ENCODE measurements around the gene ADIPOR2.

The ADIPOR2 gene

DNA sequence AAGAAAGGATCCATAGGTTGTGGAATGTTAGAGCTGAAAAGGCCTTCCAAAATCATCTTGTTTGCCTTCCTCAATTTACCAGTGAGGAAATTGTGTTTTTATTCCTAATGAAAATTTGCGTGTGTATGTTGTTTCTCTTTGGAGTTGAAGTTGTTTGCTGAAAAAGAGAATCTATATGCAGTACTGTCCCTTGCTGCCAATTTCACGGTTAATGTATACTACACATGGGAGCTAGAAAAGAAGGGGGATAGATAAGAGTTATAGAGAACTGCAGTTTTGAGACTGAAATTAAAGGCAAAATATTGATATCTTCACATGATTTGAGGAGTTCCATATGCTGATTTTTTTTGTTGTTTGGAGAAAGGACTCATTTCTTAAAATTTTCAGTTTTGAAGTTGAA is 67.5 kb downstream of the ADIPOR2 start:
- DNase-seq (ENCODE audit: low read depth), result no peak
- H3K4me3 ChIP-seq (ENCODE audit: low read depth, low read length), result no peak overlapping the region
- TF ChIP-seq, protein P1, sequence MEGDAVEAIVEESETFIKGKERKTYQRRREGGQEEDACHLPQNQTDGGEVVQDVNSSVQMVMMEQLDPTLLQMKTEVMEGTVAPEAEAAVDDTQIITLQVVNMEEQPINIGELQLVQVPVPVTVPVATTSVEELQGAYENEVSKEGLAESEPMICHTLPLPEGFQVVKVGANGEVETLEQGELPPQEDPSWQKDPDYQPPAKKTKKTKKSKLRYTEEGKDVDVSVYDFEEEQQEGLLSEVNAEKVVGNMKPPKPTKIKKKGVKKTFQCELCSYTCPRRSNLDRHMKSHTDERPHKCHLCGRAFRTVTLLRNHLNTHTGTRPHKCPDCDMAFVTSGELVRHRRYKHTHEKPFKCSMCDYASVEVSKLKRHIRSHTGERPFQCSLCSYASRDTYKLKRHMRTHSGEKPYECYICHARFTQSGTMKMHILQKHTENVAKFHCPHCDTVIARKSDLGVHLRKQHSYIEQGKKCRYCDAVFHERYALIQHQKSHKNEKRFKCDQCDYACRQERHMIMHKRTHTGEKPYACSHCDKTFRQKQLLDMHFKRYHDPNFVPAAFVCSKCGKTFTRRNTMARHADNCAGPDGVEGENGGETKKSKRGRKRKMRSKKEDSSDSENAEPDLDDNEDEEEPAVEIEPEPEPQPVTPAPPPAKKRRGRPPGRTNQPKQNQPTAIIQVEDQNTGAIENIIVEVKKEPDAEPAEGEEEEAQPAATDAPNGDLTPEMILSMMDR (IDR thresholded peaks at IDR 0.05; ENCODE audit: control insufficient read depth, extremely low read depth, insufficient read depth), result no peak

DNA sequence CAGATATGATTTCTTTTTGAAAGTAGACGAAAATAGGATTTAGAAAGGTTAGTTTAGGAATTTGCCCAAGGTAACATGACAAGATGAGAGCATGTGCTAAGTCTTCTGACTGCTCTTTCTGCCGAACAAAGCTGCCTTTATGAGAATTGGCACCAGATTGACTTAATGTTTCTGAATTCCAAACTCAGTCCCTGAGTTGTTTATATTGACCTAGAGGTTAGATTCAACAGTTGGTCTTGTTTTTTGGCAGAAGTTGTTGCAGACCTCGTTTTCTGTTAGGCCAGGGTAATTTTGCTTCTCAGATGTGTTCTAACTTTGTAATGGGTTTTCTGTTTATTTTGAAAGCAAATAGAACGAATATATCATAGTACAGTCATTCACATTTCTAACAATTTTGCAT is 68.0 kb downstream of the ADIPOR2 start:
- no peak for DNase-seq (ENCODE audit: low read depth)
- H3K4me3 ChIP-seq (ENCODE audit: low read depth, low read length), result no peak overlapping the region
- TF ChIP-seq, protein P1 (IDR thresholded peaks at IDR 0.05; ENCODE audit: control insufficient read depth, extremely low read depth, insufficient read depth), result no peak

DNA sequence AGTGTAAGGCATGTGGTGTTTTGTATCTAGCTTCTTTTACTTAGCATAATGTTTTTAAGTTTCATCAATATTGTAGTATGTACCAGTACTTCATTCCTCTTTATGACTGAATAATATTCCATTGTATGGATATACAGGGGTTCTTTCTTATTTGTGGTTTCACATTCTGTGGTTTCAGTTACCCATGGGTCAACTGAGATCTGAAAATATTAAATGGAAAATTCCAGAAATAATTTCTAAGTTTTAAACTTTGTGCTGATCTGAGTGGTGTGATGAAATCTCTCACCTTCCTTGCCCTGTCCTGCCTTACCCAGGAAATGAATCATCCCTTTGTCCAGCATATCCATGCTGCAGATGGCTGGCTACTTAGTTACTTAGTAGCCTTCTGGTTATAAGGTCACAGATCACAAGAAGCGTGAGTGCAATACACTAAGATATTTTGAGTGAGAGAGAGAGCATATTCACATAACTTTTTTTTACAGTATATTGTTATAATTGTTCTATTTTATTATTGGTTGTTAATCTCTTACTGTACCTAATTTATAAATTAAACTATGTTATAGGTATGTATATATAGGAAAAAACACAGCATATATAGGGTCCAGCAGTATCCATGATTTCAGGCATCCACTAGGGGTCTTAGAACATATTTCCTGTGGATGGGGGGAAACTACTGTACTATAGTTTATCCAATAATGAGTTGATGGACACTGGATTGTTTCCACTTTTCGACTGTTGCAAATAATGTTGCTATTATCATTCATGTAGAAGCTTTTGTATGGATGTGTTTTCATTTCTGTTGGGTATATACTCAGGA is 69.9 kb downstream of the ADIPOR2 start:
- no peak for DNase-seq (ENCODE audit: low read depth)
- H3K4me3 ChIP-seq (ENCODE audit: low read depth, low read length), result no peak overlapping the region
- TF ChIP-seq, protein P1 (IDR thresholded peaks at IDR 0.05; ENCODE audit: control insufficient read depth, extremely low read depth, insufficient read depth), result no peak

DNA sequence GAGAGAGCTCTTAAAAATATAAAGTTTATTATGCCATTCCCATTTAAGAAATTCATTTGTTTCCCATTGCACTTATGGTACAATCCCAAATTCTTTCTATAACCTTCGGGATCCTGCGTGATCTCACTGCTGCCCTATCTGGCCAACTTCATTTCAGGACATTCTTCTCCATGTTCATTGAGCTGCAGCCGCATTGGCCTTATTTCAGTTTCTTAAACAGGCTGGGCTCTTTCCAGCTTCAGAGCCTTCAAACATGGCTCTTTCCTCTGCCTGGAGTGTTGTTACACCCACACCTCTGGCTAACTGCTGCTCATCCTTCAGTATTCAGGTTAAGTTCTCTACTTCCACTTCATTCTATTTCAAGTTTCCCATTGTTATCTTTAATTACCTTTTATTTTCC is 71.0 kb downstream of the ADIPOR2 start:
- H3K4me3 ChIP-seq (ENCODE audit: low read depth, low read length), result no peak overlapping the region
- TF ChIP-seq, protein P1 (IDR thresholded peaks at IDR 0.05; ENCODE audit: control insufficient read depth, extremely low read depth, insufficient read depth), result no peak
- DNase-seq (ENCODE audit: low read depth), result no peak

DNA sequence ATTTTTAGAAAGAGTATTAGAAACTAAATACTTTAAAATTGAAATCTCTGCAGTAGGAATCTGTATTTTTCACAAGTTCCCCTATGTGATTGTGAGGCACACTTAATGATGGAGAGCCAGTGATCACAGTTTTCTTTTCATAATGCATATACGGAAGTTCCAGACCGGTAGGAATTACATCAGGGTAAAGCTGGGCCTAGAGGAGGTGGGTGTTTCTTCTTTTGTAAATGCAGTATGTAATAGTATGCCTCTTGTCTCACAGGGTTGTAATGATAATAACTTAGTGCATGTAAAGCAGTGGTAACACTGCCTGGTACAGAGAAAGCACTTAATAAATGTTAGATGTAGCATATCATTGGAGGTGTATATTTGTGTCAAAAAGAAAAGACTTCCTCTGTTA is 72.3 kb downstream of the ADIPOR2 start:
- no peak overlapping the region for H3K4me3 ChIP-seq (ENCODE audit: low read depth, low read length)
- DNase-seq (ENCODE audit: low read depth), result no peak
- TF ChIP-seq, protein P1 (IDR thresholded peaks at IDR 0.05; ENCODE audit: control insufficient read depth, extremely low read depth, insufficient read depth), result no peak

DNA sequence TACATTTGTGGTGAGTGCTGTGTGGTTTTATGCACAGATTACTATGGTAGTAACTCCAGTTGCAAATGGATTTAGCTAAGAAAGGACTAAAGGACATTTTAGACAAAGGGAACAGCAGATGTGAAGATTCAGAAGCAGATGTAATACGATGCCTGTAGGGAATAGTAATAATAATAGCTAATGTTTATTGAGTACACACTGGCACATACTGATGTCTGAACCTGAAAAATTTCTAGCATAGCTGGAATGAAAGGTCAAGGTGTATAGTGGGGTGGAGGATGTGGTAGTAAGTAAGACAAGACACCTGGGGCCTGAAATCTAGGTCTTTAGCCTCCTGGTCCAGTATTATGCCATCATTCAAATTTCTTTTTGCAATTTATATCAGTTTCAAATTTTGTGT is 75.2 kb downstream of the ADIPOR2 start:
- DNase-seq (ENCODE audit: low read depth), result no peak
- TF ChIP-seq, protein P1 (IDR thresholded peaks at IDR 0.05; ENCODE audit: control insufficient read depth, extremely low read depth, insufficient read depth), result no peak
- no peak overlapping the region for H3K4me3 ChIP-seq (ENCODE audit: low read depth, low read length)
